ENCODE data around the gene ATP13A3. TPM values are rescaled to one million over a fixed set of nuclear protein-coding genes. Genes with fewer than 3 reads are reported as not detected.

Gene ATP13A3
- total RNA-seq, 1 donor from 2014 or later = 91.9 TPM

DNA sequence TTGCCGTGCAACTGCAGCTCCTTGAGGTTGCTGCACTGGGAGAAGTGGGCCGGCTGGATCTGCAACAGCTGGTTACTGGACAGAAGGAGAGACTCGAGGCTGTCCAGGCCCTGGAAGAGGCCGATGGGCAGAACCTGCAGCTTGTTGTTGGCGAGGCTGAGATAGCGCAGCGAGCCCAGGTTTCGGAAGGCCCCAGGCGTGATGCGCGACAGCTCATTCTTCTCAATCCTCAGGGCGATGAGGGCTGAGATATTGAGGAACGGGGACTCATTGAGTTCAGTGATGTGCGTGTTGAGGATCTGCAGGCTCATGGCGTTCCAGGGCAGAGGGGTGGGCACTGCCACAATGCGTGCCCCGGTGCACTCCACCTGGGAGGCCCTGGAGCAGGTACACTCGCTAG, 126.2 kb downstream of the ATP13A3 start:
- POLR2A ChIA-PET = no interaction called here
- H3K9me3 Mint-ChIP-seq = no peaks in the 10 kb centered on the region
- H3K4me1 Mint-ChIP-seq = no peaks in the 10 kb centered on the region
- TF ChIP-seq, protein P1, sequence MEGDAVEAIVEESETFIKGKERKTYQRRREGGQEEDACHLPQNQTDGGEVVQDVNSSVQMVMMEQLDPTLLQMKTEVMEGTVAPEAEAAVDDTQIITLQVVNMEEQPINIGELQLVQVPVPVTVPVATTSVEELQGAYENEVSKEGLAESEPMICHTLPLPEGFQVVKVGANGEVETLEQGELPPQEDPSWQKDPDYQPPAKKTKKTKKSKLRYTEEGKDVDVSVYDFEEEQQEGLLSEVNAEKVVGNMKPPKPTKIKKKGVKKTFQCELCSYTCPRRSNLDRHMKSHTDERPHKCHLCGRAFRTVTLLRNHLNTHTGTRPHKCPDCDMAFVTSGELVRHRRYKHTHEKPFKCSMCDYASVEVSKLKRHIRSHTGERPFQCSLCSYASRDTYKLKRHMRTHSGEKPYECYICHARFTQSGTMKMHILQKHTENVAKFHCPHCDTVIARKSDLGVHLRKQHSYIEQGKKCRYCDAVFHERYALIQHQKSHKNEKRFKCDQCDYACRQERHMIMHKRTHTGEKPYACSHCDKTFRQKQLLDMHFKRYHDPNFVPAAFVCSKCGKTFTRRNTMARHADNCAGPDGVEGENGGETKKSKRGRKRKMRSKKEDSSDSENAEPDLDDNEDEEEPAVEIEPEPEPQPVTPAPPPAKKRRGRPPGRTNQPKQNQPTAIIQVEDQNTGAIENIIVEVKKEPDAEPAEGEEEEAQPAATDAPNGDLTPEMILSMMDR (IDR thresholded peaks at IDR 0.05) = no peak
- DNase-seq (no peak), ATAC-seq (ENCODE audit: low read depth) (no peak)
- intact Hi-C loops (cut with micrococcal nuclease) = no loop called here
- H3K27me3 Mint-ChIP-seq = peaks cover 7% of the 10 kb centered on the region
- CTCF ChIA-PET = interaction anchor here (1.1 kb wide), 1 partner anchor 17 kb away, joined by 3 read pairs; no protein-coding TSS in a partner anchor
- H3K36me3 Mint-ChIP-seq (ENCODE audit: low read depth) = no peaks in the 10 kb centered on the region
- no peak overlapping the region for H3K27ac Mint-ChIP-seq
- no peak overlapping the region for H3K4me3 Mint-ChIP-seq

DNA sequence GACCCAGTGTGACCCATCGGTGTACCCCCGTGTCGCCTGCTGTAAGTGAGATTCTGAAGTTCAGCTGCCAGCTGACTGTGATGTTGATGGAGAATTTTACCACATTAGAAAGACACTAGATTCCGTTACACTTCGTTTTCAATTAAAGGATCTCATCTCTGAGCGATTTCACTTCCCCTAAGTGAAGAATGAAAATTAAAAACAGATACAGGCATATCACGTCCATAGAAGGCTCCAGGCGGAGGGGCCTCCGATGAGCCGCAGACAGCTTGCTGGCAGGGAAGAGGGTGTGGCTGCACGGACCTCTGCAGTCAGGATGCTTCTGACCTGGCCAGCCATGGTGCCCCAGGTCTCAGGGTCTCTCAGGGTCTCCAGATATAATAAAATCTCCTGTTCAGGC, 129.1 kb downstream of the ATP13A3 start:
- Mint-ChIP-seq H3K9me3 (no peaks in the 10 kb centered on the region), H3K27ac (no peak overlapping the region), H3K27me3 (peaks cover 6% of the 10 kb centered on the region), H3K4me3 (no peak overlapping the region), H3K36me3 (ENCODE audit: low read depth) (no peaks in the 10 kb centered on the region), H3K4me1 (no peaks in the 10 kb centered on the region)
- intact Hi-C loops (cut with micrococcal nuclease) = no loop called here
- POLR2A ChIA-PET = no interaction called here
- DNase-seq (no peak), ATAC-seq (ENCODE audit: low read depth) (no peak)
- CTCF ChIA-PET = interaction anchor here (1.1 kb wide), 1 partner anchor 11 kb away, joined by 3 read pairs; no protein-coding TSS in a partner anchor
- TF ChIP-seq, protein P1 (IDR thresholded peaks at IDR 0.05) = no peak

DNA sequence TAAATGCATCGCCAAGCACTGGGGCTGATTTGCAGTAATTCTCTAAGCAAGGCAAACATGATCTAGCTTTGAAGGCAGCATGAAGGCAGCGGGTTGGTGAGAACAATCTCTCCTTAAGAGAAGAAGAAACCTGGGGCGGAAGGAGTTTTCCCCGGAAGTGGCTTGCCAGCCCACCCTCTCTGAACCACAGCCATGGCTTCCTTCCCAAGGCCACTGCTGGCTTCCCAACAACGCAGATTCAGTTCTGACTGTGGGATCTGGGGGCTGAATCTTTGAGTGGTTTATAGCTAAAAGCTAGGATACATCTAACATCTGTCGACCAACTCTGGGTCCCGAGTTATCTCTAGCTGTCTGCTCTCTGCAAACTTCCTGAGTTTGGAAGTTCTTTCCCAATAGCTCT, 131.4 kb downstream of the ATP13A3 start:
- TF ChIP-seq, protein P1 (IDR thresholded peaks at IDR 0.05) = no peak
- DNase-seq = no peak
- no peak for ATAC-seq (ENCODE audit: low read depth)
- Mint-ChIP-seq H3K4me1 (no peaks in the 10 kb centered on the region), H3K4me3 (no peak overlapping the region), H3K27me3 (peaks cover 6% of the 10 kb centered on the region), H3K9me3 (no peaks in the 10 kb centered on the region), H3K27ac (no peak overlapping the region), H3K36me3 (ENCODE audit: low read depth) (no peaks in the 10 kb centered on the region)
- intact Hi-C loops (cut with micrococcal nuclease) = no loop called here
- CTCF ChIA-PET = interaction anchor here (1.1 kb wide), 1 partner anchor 12 kb away, joined by 3 read pairs; no protein-coding TSS in a partner anchor
- POLR2A ChIA-PET = no interaction called here

DNA sequence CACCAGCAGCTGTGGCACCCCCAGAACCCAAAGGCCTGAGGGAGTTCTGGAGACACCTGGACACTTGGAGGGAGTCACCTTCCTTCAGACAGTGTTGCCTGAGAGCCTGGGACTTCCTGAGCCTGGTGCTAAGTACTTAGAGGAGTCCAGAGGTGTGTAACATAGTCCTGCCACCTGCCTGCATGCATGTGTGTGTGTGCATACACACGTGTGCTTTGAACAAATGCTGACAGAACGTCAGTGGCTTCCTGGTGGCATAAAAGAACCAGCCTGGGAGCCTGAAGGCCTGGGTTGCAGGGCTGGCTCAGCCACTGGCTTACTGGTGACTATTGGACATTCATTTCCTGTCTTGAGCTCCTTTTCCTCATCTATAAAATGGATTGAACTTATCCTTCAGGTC, 132.5 kb downstream of the ATP13A3 start:
- ATAC-seq (ENCODE audit: low read depth) = no peak
- POLR2A ChIA-PET = no interaction called here
- Mint-ChIP-seq H3K27me3 (no peaks in the 10 kb centered on the region), H3K4me3 (no peak overlapping the region), H3K27ac (no peak overlapping the region), H3K4me1 (no peaks in the 10 kb centered on the region), H3K9me3 (no peaks in the 10 kb centered on the region), H3K36me3 (ENCODE audit: low read depth) (no peaks in the 10 kb centered on the region)
- CTCF ChIA-PET = no interaction called here
- DNase-seq = no peak
- intact Hi-C loops (cut with micrococcal nuclease) = no loop called here
- TF ChIP-seq, protein P1 (IDR thresholded peaks at IDR 0.05) = no peak

Other genes with a start within 250 kb of the ATP13A3 start
- not detected in 2 replicates for gene CPN2, start 135.7 kb downstream of the ATP13A3 start, total RNA-seq
- not detected in 2 replicates for gene LRRC15, start 117.3 kb downstream of the ATP13A3 start, total RNA-seq
- 0.18 and 0.22 TPM in 2 replicates for gene GP5, start 87.7 kb downstream of the ATP13A3 start, total RNA-seq
- 3.3 and 3.5 TPM in 2 replicates for gene TMEM44, start 146.4 kb upstream of the ATP13A3 start, total RNA-seq
- gene LSG1, start 185.2 kb upstream of the ATP13A3 start, total RNA-seq = 55.1 and 55.4 TPM in 2 replicates
- gene FAM43A, start 198.9 kb upstream of the ATP13A3 start, total RNA-seq = 25.4 and 27.2 TPM in 2 replicates